Stomach (tissue), 9 donors: ENCODE data around the gene KCNQ1. TPM values are rescaled to one million over a fixed set of nuclear protein-coding genes. Genes with fewer than 3 reads are reported as not detected.
A peak's percentile ranks its signal among the peaks of the same experiment; 100 is the strongest.

Experiments used
- DNase-seq, 2 donors: peaks; one replicate each; pipeline versions ENCODE4 v3.0.0 to v3.0.0-alpha.2; 2013 to 2019
- H3K27ac ChIP-seq, 5 donors: fragments of 200-600 bp in 4 of 5; sonication (generic) in 4 of 5; one replicate each; pipeline ENCODE4 v1.5.1; 2013 to 2019; ENCODE audit warnings: mild to moderate bottlenecking in 1 of 5, moderate library complexity in 1 of 5
- H3K27me3 ChIP-seq, 3 donors: fragments of 200-600 bp; sonication (generic); one replicate each; pipeline ENCODE4 v1.5.1; 2017 to 2019; ENCODE audit warnings: mixed run types in 1 of 3
- H3K36me3 ChIP-seq, 4 donors: fragments of 200-600 bp; sonication (generic); 1 replicate in 3 of 4; 2 replicates in 1 of 4; pipeline ENCODE4 v1.5.1; 2016 to 2019
- H3K4me1 ChIP-seq, 4 donors: fragments of 200-600 bp; sonication (generic); one replicate each; pipeline ENCODE4 v1.5.1; 2016 to 2019
- H3K4me3 ChIP-seq, 4 donors: fragments of 200-600 bp; sonication (generic) in 3 of 4; one replicate each; pipeline ENCODE4 v1.5.1; 2016 to 2019; ENCODE audit warnings: mild to moderate bottlenecking in 1 of 4
- H3K9me3 ChIP-seq, 4 donors: fragments of 200-600 bp; sonication (generic); one replicate each; pipeline ENCODE4 v1.5.1; 2016 to 2019
- EP300 ChIP-seq: sonication (generic); formaldehyde crosslinking; IDR thresholded peaks from one replicate; pipeline ENCODE4 v1.6.1; 2017; ENCODE audit warnings: antibody characterized with exemption
- POLR2A ChIP-seq, 4 donors: fragments of 450-650 bp; IDR thresholded peaks; one replicate each; pipeline ENCODE4 v1.6.1; 2016; ENCODE audit warnings: antibody characterized with exemption in 4 of 4, control low read depth in 2 of 4, mild to moderate bottlenecking in 1 of 4, moderate library complexity in 1 of 4
- POLR2AphosphoS5 ChIP-seq, 3 donors: sonication (generic); formaldehyde crosslinking; IDR thresholded peaks; one replicate each; pipeline ENCODE4 v1.6.1; 2016; ENCODE audit warnings: antibody characterized with exemption in 3 of 3
- WGBS, 5 donors: extraction: QIAGEN DNeasy Blood & Tissue Kit in 3 of 5; methylation state at CpG; one replicate each; pipeline versions ENCODE4 v1.1.5 to v1.1.7; 2013 to 2018; 5-methylcytosine and 5-hydroxymethylcytosine counted together
- intact Hi-C: fragments of 100-400 bp; cut with DNase I; formaldehyde crosslinking; loops from one replicate; pipeline ENCODE4 v1.15.1; 2023; ENCODE audit warnings: low total_unique reads
- polyA plus RNA-seq, 3 donors: library from polyadenylated mRNA; stranded (reverse); fragments of 200-250 nt; gene quantifications; one replicate each; pipeline ENCODE4 v1.2.3, GENCODE V29; 2013
- total RNA-seq, 5 donors: library from RNA; depleted of rRNA; stranded (reverse); fragments of >200 nt; gene quantifications; one replicate each; pipeline versions ENCODE4 v1.1.0 to v1.2.3, GENCODE V29; 2014 to 2016
- TF ChIP-seq, protein P1 (sequence below), 7 experiments: fragments of 450-650 bp in 4 of 7; fragments of 200-600 bp in 3 of 7; sonication (generic) in 3 of 7; IDR thresholded peaks; one replicate each; pipeline ENCODE4 v1.5.1; 2016 to 2019; ENCODE audit warnings: antibody characterized with exemption in 7 of 7, control low read depth in 2 of 7, mild to moderate bottlenecking in 1 of 7
- donor health status: healthy with polysubstance abuse.
- donor health status: Bipolar disorder and iron deficiency.
- donor health status: healthy.

The KCNQ1 gene
- total and polyA plus RNA-seq, 8 donors: 12.1 to 155 (median 49.0) TPM

- intact Hi-C loops: no loop called here
- Histone ChIP-seq H3K4me1 (peaks cover 46 to 52% (median 48%) of the 10 kb centered on the region in 4 donors), H3K9me3 (no peaks in the 10 kb centered on the region), H3K36me3 (peaks cover 0 to 6% (median 0%) of the 10 kb centered on the region in 4 donors), H3K27me3 (no peaks in the 10 kb centered on the region), H3K27ac (peak overlapping the region in 3 of 5 donors; percentile 6 to 88 (median 8)), H3K4me3 (no peak overlapping the region)
- peak in 1 of 2 donors; percentile 24 for DNase-seq
- WGBS, 5 donors: 90 to 96% (median 92%) methylated on average over 15 to 19 of the region's 19 CpGs
- TF ChIP-seq POLR2A (IDR thresholded peaks at IDR 0.05) (no peak), EP300 (no peak)
Observed at GRCh38 chr11:2776351-2777061, 331.7 kb downstream of the KCNQ1 start.

DNA sequence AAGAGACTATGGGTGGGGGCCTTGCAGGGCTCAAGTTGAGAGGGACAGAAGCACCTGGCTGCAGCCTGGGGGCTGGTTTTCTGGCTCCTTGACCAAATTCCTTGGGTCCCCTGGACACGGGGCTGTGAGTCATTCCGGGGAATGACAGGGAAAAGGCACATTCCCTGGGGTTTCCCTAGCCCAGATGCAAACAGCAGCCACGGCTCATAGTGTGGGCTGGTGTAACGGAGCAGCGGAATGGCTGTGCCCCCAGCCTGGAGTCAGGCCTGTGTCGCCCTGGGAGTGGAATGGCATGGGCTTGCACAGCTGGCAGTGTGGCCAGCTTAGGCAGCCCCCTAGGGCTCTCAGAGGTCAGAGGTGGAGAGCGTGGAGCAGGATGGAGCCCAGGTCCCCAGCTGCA lies 332.6 kb downstream of the KCNQ1 start:
- intact Hi-C loops: no loop called here
- peaks cover 0 to 6% (median 0%) of the 10 kb centered on the region in 4 donors for H3K36me3 ChIP-seq
- 60 to 70% (median 63%) methylated on average over 4 to 7 of the region's 7 CpGs for WGBS, 5 donors

GRCh38 chr11:2777871-2778629 lies 333.2 kb downstream of the KCNQ1 start:
- H3K27ac ChIP-seq: peak overlapping the region; percentile 85 to 95 (median 91)
- intact Hi-C loops: no loop called here
- H3K36me3 ChIP-seq: peaks cover 0 to 6% (median 0%) of the 10 kb centered on the region in 4 donors
- peaks cover 52 to 63% (median 57%) of the 10 kb centered on the region in 4 donors for H3K4me1 ChIP-seq
- peak; percentile 32 to 58 for DNase-seq
- H3K27me3 ChIP-seq: no peaks in the 10 kb centered on the region
- H3K4me3 ChIP-seq: peak overlapping the region; percentile 0 to 24 (median 18)
- no peaks in the 10 kb centered on the region for H3K9me3 ChIP-seq
- 62 to 73% (median 66%) methylated on average over 12 to 27 of the region's 27 CpGs for WGBS, 5 donors
- TF ChIP-seq, protein P1, sequence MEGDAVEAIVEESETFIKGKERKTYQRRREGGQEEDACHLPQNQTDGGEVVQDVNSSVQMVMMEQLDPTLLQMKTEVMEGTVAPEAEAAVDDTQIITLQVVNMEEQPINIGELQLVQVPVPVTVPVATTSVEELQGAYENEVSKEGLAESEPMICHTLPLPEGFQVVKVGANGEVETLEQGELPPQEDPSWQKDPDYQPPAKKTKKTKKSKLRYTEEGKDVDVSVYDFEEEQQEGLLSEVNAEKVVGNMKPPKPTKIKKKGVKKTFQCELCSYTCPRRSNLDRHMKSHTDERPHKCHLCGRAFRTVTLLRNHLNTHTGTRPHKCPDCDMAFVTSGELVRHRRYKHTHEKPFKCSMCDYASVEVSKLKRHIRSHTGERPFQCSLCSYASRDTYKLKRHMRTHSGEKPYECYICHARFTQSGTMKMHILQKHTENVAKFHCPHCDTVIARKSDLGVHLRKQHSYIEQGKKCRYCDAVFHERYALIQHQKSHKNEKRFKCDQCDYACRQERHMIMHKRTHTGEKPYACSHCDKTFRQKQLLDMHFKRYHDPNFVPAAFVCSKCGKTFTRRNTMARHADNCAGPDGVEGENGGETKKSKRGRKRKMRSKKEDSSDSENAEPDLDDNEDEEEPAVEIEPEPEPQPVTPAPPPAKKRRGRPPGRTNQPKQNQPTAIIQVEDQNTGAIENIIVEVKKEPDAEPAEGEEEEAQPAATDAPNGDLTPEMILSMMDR (IDR thresholded peaks at IDR 0.05): no peak
- TF ChIP-seq POLR2AphosphoS5 (IDR thresholded peaks at IDR 0.05): no peak
- TF ChIP-seq POLR2A (IDR thresholded peaks at IDR 0.05): no peak
- no peak for TF ChIP-seq EP300

More for the DNA sequence above, 332.6 kb downstream of the KCNQ1 start:
- Histone ChIP-seq H3K4me3 (no peak overlapping the region), H3K4me1 (peaks cover 52 to 61% (median 55%) of the 10 kb centered on the region in 4 donors), H3K27me3 (no peaks in the 10 kb centered on the region), H3K9me3 (no peaks in the 10 kb centered on the region), H3K27ac (peak overlapping the region; percentile 85 to 95 (median 91))
- DNase-seq: peak; percentile 25 to 45
- TF ChIP-seq, protein P1 (IDR thresholded peaks at IDR 0.05): no peak
- TF ChIP-seq EP300 (no peak), POLR2A (IDR thresholded peaks at IDR 0.05) (no peak), POLR2AphosphoS5 (IDR thresholded peaks at IDR 0.05) (no peak)

- TF ChIP-seq EP300 (peak; percentile 56), POLR2AphosphoS5 (IDR thresholded peaks at IDR 0.05) (peak; percentile 62 to 87 (median 72)), POLR2A (IDR thresholded peaks at IDR 0.05) (no peak)
- TF ChIP-seq, protein P1 (IDR thresholded peaks at IDR 0.05): peak in 5 of 7 experiments; percentile 27 to 82 (median 47)
- Histone ChIP-seq H3K4me1 (peaks cover 52 to 70% (median 61%) of the 10 kb centered on the region in 4 donors), H3K9me3 (no peaks in the 10 kb centered on the region), H3K27me3 (no peaks in the 10 kb centered on the region), H3K4me3 (peak overlapping the region; percentile 0 to 24 (median 18)), H3K27ac (peak overlapping the region; percentile 85 to 95 (median 91)), H3K36me3 (peaks cover 0 to 6% (median 0%) of the 10 kb centered on the region in 4 donors)
- peak; percentile 93 to 96 for DNase-seq
- 19 to 28% (median 21%) methylated on average over 14 to 28 of the region's 28 CpGs for WGBS, 5 donors
- intact Hi-C loops: no loop called here
Observed at GRCh38 chr11:2778630-2779498, 334.1 kb downstream of the KCNQ1 start.
